Prostate gland (tissue), 2 donors: ENCODE data around the gene AP3B1.
"Not testable (repeated sequence)": the region's sequence is repeated elsewhere in the genome, so short reads cannot be mapped to it uniquely, and the experiment has no call there.

Source experiments
- CTCF ChIP-seq, 4 experiments: fragments of 200-600 bp in 2 of 4; fragments of 450-650 bp in 2 of 4; sonication (generic) in 2 of 4; IDR thresholded peaks; 1 replicate in 3 of 4; 2 replicates in 1 of 4; pipeline ENCODE4 v1.5.1; 2016 to 2019; ENCODE audit warnings: antibody characterized with exemption in 4 of 4, mild to moderate bottlenecking in 2 of 4, moderate library complexity in 2 of 4
- POLR2A ChIP-seq: fragments of 450-650 bp; IDR thresholded peaks from one replicate; pipeline ENCODE4 v1.6.1; 2016; ENCODE audit warnings: antibody characterized with exemption, mild to moderate bottlenecking

GRCh38 chr5:78188681-78189080 is 105.8 kb downstream of the AP3B1 start:
- not testable (repeated sequence) for TF ChIP-seq CTCF (IDR thresholded peaks at IDR 0.05); POLR2A
